Measurements from ENCODE around the gene KCNN4. TPM values are rescaled to one million over a fixed set of nuclear protein-coding genes. Genes with fewer than 3 reads are reported as not detected.

Gene KCNN4
- total and polyA plus RNA-seq, 4 donors: 2.4 to 31.7 (median 12.7) TPM

- 93 to 96% methylated on average over 59 to 60 of the region's 60 CpGs for WGBS, 2 donors
- no peak for DNase-seq
- Histone ChIP-seq H3K9me3 (ENCODE audit: control insufficient read depth in 4 of 4, insufficient read depth in 3 of 4, low read length in 3 of 4) (no peaks in the 10 kb centered on the region), H3K4me1 (ENCODE audit: control insufficient read depth in 5 of 5, insufficient read depth in 5 of 5, low read length in 5 of 5) (no peaks in the 10 kb centered on the region), H3K4me3 (no peak overlapping the region), H3K27ac (ENCODE audit: low read depth in 1 of 2, low read length in 1 of 2) (no peak overlapping the region), H3K9ac (ENCODE audit: insufficient read depth in 1 of 2, low read length in 2 of 2) (no peak overlapping the region), H3K27me3 (ENCODE audit: control insufficient read depth in 3 of 3, insufficient read depth in 3 of 3, low read length in 2 of 3) (no peaks in the 10 kb centered on the region), H3K36me3 (ENCODE audit: control insufficient read depth in 4 of 4, insufficient read depth in 4 of 4, low read length in 4 of 4) (no peaks in the 10 kb centered on the region)
- no peak for TF ChIP-seq CTCF (IDR thresholded peaks at IDR 0.05; ENCODE audit: control extremely low read depth, extremely low read depth)
- ATAC-seq (ENCODE audit: insufficient read depth, low FRiP score): no peak
Observed at GRCh38 chr19:43718627-43719377, 62.0 kb downstream of the KCNN4 start.

Other genes with a start within 250 kb of the KCNN4 start
- gene ZNF575, start 247.8 kb downstream of the KCNN4 start, total RNA-seq: 1 to 10 TPM in 1 of 2 donors, under 1 TPM in 1; 0.65 to 2.3 TPM
- gene ZNF575, start 247.8 kb downstream of the KCNN4 start, polyA plus RNA-seq: under 1 TPM; 0.48 to 0.65 TPM
- gene XRCC1, start 205.4 kb downstream of the KCNN4 start, total RNA-seq: 10 to 100 TPM; 26.5 to 32.2 TPM
- gene XRCC1, start 205.4 kb downstream of the KCNN4 start, polyA plus RNA-seq: 10 to 100 TPM; 15.4 to 22.4 TPM
- 1 to 10 TPM; 6.1 to 8.9 TPM for gene PINLYP, start 205.2 kb downstream of the KCNN4 start, total RNA-seq
- gene PINLYP, start 205.2 kb downstream of the KCNN4 start, polyA plus RNA-seq: 10 to 100 TPM in 1 of 2 donors, 1 to 10 TPM in 1; 7.9 to 14.2 TPM
- 10 to 100 TPM; 23.7 to 28.3 TPM for gene IRGQ, start 184.8 kb downstream of the KCNN4 start, total RNA-seq
- gene IRGQ, start 184.8 kb downstream of the KCNN4 start, polyA plus RNA-seq: 1 to 10 TPM; 3.8 to 7.5 TPM
- gene ZNF576, start 184.4 kb downstream of the KCNN4 start, total RNA-seq: 10 to 100 TPM in 1 of 2 donors, 1 to 10 TPM in 1; 5.8 to 14.8 TPM
- gene ZNF576, start 184.4 kb downstream of the KCNN4 start, polyA plus RNA-seq: 10 to 100 TPM in 1 of 2 donors, 1 to 10 TPM in 1; 9.8 to 17.2 TPM
- gene SRRM5, start 168.9 kb downstream of the KCNN4 start, total RNA-seq: under 1 TPM in 1 of 2 donors, not detected in 1; 0.31 TPM
- under 1 TPM; 0.22 to 0.49 TPM for gene SRRM5, start 168.9 kb downstream of the KCNN4 start, polyA plus RNA-seq
- gene ZNF428, start 161.3 kb downstream of the KCNN4 start, total RNA-seq: 10 to 100 TPM; 42.6 to 49.9 TPM
- 10 to 100 TPM; 27.9 to 95.3 TPM for gene ZNF428, start 161.3 kb downstream of the KCNN4 start, polyA plus RNA-seq
- gene CADM4, start 141.1 kb downstream of the KCNN4 start, total RNA-seq: 10 to 100 TPM in 1 of 2 donors, 1 to 10 TPM in 1; 5.9 to 12.2 TPM
- 1 to 10 TPM; 6.3 to 8.7 TPM for gene CADM4, start 141.1 kb downstream of the KCNN4 start, polyA plus RNA-seq
- 100 to 1,000 TPM in 1 of 2 donors, 10 to 100 TPM in 1; 65.6 to 107 TPM for gene PLAUR, start 110.8 kb downstream of the KCNN4 start, total RNA-seq
- gene PLAUR, start 110.8 kb downstream of the KCNN4 start, polyA plus RNA-seq: 100 to 1,000 TPM in 1 of 2 donors, 10 to 100 TPM in 1; 36.3 to 298 TPM
- not detected for gene IRGC, start 64.9 kb downstream of the KCNN4 start, total RNA-seq
- gene IRGC, start 64.9 kb downstream of the KCNN4 start, polyA plus RNA-seq: not detected
- gene SMG9, start 26.0 kb downstream of the KCNN4 start, total RNA-seq: 10 to 100 TPM; 23.5 to 55.9 TPM
- 10 to 100 TPM; 29.0 to 30.2 TPM for gene SMG9, start 26.0 kb downstream of the KCNN4 start, polyA plus RNA-seq
- gene LYPD5, start 21.5 kb upstream of the KCNN4 start, total RNA-seq: 1 to 10 TPM in 1 of 2 donors, under 1 TPM in 1; 0.51 to 8.1 TPM
- gene LYPD5, start 21.5 kb upstream of the KCNN4 start, polyA plus RNA-seq: 1 to 10 TPM; 2.4 to 3.3 TPM
- 10 to 100 TPM in 1 of 2 donors, 1 to 10 TPM in 1; 6.1 to 34.2 TPM for gene ZNF283, start 46.3 kb upstream of the KCNN4 start, total RNA-seq
- 1 to 10 TPM; 1.6 to 2.5 TPM for gene ZNF283, start 46.3 kb upstream of the KCNN4 start, polyA plus RNA-seq
- 1 to 10 TPM; 1.1 to 2.8 TPM for gene ZNF404, start 103.0 kb upstream of the KCNN4 start, total RNA-seq
- gene ZNF404, start 103.0 kb upstream of the KCNN4 start, polyA plus RNA-seq: 1 to 10 TPM in 1 of 2 donors, under 1 TPM in 1; 0.80 to 2.9 TPM
- 10 to 100 TPM in 1 of 2 donors, 1 to 10 TPM in 1; 9.9 to 20.6 TPM for gene ZNF45, start 154.3 kb upstream of the KCNN4 start, total RNA-seq
- 1 to 10 TPM; 2.8 to 6.2 TPM for gene ZNF45, start 154.3 kb upstream of the KCNN4 start, polyA plus RNA-seq
- 10 to 100 TPM in 1 of 2 donors, 1 to 10 TPM in 1; 2.6 to 13.1 TPM for gene ZNF221, start 170.3 kb upstream of the KCNN4 start, total RNA-seq
- under 1 TPM; 0.71 to 0.81 TPM for gene ZNF221, start 170.3 kb upstream of the KCNN4 start, polyA plus RNA-seq
- 1 to 10 TPM; 4.7 to 7.8 TPM for gene ZNF155, start 203.2 kb upstream of the KCNN4 start, total RNA-seq
- 1 to 10 TPM; 4.4 to 4.7 TPM for gene ZNF155, start 203.2 kb upstream of the KCNN4 start, polyA plus RNA-seq
- 1 to 10 TPM; 4.2 to 7.3 TPM for gene ZNF230, start 222.0 kb upstream of the KCNN4 start, total RNA-seq
- gene ZNF230, start 222.0 kb upstream of the KCNN4 start, polyA plus RNA-seq: 1 to 10 TPM; 1.7 to 5.6 TPM
- 1 to 10 TPM; 3.4 to 5.9 TPM for gene ZNF222, start 244.4 kb upstream of the KCNN4 start, total RNA-seq
- gene ZNF222, start 244.4 kb upstream of the KCNN4 start, polyA plus RNA-seq: 1 to 10 TPM; 2.5 to 4.6 TPM